Measurements from ENCODE around the gene COL12A1. TPM values are rescaled to one million over a fixed set of nuclear protein-coding genes. Genes with fewer than 3 reads are reported as not detected.

The COL12A1 gene
- polyA plus RNA-seq, 4 donors = 67.6 to 103 (median 80.6) TPM

DNA sequence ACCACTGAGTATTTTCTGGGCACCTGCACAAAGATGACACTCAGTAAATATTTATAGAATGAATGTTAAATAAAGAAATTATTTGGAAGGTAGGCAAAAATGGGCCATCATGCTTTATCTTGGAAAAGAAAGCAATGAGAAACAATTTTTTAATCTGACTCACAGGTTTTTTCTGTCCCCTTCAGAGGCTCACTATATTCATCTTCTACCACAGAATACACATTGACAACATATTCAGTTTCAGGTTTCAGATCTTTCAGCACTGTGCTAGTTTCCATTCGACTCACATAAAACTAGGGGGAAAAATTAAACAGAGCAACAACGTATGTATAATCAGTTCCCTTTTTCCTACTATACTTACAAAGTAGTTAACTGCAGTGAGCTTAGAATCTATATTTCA lies 58.3 kb downstream of the COL12A1 start:
- DNase-seq (ENCODE audit: low read depth in 4 of 4, low spot score in 2 of 4) = no peak

DNA sequence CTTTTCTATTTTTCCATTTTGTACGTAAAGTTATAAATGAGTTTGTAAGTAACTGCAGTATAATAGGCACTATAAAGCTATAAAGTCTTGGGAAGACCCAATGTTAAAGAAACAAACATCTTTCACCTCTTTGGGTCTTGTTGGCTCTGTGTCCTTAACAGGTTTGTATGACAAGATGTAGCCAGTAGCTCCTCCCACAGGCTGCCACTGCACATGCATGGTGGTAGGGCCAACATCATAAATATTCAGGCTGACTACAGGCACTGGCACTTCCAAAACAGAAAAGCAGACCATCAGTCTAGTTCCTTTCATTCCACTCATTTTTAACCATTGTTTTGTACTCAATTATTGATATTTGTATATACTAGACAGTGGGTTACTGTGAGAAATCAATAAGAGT lies 59.9 kb downstream of the COL12A1 start:
- DNase-seq (ENCODE audit: low read depth in 4 of 4, low spot score in 2 of 4) = no peak

DNA sequence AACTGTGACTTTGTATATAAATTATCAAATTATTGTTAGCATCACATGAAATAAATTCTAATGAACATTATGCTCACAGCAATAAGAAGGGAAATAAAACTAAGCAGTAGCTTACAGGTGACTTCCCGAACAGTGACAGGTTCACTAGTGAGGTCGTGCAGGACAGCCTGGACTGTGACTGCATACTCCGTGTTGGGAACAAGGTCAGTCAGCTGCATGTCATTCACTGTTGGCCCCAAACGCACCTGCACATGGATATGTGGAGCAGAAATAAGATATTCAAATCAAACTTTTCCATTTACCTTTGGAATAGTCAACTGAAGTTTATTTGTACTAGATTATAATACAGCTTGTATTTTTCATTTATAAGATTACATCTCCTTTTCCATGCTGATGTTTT lies 60.6 kb downstream of the COL12A1 start:
- no peak for DNase-seq (ENCODE audit: low read depth in 4 of 4, low spot score in 2 of 4)

DNA sequence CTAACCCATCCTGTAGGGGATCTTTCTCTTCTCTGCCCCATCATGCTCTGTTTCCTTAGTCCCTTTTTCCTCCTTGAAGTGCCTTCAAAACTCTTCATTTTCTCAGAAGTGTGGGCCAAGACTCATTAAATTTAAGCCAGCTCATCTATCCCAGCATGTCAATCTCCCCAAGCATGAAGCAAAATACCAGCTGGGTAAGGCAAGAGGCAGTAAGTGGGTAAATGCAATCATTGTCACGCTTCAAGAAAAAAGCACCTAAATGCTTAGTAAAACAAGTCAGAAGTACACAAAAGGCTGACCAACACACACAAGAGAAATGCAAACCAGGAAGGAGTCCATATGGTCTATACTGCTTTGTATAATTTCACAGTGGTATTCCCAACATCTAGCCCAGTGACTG lies 61.5 kb downstream of the COL12A1 start:
- no peak for DNase-seq (ENCODE audit: low read depth in 4 of 4, low spot score in 2 of 4)

DNA sequence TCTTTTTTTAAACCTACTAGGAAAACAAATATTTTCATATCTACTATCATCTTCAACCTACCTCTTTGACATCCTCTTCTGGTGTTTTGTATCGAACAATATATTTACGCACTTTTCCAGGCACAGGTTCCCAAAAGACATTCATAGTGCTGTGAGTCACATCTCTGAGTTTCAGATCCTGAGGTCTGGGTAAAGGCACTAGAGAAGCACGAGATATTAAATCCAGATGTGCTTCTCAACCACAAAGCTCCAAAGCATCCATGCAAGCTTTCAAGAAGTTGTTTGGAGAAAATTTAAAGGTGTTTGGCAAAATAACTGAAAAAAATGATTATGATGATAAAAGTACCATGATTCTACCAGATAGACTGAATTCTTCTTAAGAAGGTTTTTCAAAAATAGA lies 62.7 kb downstream of the COL12A1 start:
- no peak for DNase-seq (ENCODE audit: low read depth in 4 of 4, low spot score in 2 of 4)

DNA sequence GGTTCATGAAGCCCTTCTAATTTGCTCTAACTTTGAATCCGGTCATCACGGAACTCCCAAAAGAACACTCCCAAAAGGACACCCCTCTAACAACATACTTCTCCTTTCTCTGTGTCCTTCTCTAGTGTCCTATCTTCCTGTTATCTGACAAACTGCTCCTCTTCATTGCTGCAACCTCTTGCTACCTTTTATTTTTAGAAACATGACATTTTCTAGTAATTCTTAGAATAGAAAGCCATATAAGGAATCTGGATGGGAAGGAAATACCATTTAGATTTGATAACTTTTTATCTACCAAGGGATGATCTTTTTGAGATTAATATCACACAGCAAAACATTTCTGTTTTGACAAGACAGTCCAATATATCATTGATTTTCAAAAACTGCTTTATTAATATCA lies 63.1 kb downstream of the COL12A1 start:
- no peak for DNase-seq (ENCODE audit: low read depth in 4 of 4, low spot score in 2 of 4)

DNA sequence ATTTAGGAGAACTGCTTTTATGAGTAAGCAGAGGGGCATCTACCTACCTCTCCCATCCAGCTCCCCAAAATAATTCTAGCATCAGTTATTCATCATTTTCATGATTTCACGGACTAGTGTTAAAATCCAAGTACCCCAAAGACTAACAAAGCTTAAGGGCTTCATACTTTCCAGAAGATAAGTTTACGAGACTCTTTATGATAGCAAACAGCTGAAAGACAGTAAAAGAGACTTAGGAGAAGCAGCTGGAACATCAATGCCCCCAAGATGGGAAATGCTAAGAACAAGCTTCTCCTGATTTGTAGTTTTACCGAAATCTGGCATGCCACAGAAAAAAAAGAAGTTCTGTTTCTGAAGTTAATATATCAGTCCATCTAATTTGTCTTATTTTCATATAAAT lies 70.0 kb downstream of the COL12A1 start:
- DNase-seq (ENCODE audit: low read depth in 4 of 4, low spot score in 2 of 4) = no peak

DNA sequence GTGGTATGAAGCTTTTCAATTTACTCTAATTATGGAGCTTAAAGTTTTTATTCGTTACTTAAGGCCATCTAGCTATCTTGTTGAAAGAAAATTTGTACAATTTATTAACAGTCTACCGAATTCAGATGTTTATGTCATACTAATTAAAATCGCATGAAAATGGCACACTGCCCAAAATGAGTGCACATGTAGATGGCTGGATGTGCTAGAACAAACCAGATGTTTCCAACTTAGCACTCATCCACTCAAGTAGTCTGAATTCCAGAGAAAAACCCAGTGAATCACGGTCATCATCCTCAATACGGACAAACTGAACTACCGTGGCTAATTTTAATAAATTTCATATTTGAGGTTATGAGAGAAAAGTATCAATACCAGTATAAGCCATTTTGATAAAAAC lies 70.4 kb downstream of the COL12A1 start:
- DNase-seq (ENCODE audit: low read depth in 4 of 4, low spot score in 2 of 4) = no peak

DNA sequence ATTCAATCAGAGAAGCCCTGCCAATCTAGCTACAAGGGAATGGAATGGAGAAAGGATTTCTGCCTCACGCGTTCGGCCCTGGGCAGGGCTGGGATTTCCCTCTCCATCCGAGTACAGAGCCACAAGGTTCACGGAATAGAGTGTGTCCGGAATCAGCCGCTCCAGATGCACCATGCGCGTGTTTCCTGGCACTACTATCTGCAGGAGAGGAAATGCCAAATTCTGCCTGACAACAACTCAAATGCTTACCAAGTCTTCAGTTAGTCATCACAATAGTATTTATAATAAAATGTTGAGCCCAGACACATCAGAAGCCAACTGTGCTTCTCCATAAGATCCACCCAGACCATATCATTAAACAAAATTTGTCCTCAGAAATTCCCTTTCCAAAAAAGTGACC lies 75.1 kb downstream of the COL12A1 start:
- no peak for DNase-seq (ENCODE audit: low read depth in 4 of 4, low spot score in 2 of 4)

DNA sequence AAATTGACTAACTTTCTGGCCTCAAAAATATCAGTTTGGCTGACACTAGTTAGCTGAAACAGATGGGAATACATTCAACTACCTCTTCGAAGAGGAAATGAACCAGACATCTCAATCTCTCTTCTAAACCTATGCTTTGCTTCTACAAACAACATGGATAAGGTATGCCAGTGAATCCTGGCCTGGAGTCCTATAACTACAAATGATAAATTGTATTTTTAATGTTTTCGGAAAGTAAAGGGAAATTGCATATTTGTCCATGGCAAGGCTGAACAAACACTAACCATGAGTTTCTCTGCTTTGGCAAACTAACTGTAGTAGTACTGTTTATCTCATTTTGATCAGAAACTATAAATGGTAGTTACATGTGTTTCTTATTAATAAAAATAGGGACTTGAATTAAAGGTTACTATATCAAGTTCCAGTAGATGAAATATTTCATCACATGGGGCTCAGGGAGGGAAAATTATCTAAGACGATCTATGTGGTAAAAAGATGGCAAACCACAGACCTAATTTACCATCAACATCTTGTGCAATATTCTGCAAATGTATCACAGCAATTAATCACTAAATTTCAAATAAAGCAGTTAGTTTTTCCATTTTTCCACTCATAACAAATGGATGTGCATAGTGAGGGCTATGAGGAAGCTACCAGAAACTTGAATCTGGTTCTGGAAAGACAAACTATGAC lies 76.8 kb downstream of the COL12A1 start:
- DNase-seq (ENCODE audit: low read depth in 4 of 4, low spot score in 2 of 4) = no peak

DNA sequence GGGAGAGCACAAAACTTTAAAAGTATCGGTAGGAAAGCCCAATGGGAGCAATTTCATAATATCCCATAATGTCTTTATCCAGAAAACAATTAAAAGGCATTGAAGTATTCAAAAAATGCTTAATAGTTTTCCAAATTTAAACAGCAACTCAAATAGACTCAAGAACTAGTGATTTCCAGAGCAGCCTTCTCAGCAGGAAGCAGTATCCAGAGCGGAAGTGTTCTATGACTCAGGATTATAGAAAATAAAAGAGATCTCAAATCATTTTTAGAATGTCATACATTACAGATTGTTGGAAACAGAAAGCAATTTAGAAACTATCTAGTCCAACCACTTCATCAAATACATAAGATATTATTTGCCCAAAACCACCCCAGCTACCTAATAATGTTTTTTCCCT lies 79.3 kb downstream of the COL12A1 start:
- no peak for DNase-seq (ENCODE audit: low read depth in 4 of 4, low spot score in 2 of 4)

DNA sequence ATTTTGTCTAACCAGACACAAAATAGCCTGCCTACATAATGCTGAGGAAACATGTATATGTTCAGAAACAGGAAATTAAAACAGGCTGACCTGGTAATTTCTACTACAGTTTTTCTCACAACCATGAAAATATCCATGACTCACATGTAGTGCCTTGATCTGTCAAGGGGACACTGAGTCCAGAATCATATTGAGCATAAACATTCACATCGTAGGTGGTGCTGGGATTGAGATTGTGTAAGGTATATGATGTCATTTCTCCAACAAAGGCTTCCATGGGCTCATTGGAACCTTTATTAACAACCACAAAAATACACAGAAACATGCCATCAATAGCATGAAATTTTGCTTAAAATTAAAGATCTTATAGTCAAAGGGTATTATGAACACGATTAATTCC lies 80.9 kb downstream of the COL12A1 start:
- no peak for DNase-seq (ENCODE audit: low read depth in 4 of 4, low spot score in 2 of 4)

DNA sequence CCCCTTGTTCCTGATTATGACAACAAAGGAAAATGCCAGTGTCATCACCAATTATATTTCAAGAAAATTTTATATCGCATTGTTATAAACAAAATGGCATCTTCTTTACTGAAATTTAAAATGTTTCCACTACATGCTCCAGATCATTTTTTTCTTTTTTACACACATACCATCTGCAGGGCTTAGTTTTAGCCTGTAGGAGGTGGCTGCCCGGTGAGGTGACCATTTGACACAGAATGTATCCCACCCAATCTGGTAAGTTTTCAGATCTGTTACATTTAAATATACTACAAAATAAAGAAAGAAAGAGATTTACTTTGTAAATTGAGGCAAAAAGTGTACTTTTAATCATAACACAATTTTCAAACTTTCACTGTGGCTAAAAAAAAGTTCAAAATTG lies 81.8 kb downstream of the COL12A1 start:
- DNase-seq (ENCODE audit: low read depth in 4 of 4, low spot score in 2 of 4) = no peak

DNA sequence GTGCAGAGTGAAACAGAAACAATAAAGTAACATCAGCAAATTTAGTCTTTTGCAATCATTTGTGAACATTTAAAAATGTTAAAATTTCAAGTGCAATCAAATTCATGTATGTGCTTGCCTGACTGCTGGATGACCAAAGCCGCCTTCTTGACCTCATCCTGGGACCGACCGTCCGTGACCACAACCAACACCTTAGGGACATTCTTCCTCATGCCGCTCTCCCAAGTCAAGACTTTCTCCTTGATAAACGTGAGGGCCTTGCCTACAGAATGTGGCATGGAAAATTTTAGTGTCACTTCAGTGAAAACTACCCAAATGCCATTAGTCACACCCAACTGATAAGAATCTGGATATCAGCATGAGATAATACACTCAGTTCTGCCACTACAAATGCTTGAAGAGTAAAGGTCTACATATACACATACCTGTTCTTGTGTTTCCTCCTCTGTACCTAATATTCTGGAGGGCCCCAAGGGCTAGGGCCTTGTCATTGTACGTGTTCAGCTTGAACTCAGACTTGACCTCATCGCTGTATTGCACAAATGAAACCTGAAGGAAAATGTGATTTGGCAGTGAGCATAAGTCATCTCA lies 86.8 kb downstream of the COL12A1 start:
- DNase-seq (ENCODE audit: low read depth in 4 of 4, low spot score in 2 of 4) = no peak

DNA sequence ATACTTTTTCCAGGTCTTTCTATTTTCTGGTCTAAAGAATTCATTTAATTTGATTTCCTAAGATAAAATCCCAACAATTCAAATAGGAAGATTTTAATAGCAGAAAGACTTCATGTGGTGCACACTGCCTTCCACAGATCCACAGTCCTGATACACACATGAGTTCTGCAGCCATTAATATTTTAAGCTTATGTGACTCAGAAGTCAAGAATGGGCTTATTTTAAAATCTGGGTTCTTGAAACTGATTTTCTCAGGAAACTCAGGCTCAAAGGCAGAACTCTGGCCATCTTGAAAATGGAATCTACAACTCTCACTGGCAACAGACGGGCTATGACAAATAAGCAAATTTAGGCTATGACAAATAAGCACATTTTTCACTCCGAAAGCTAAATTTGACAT lies 88.2 kb downstream of the COL12A1 start:
- DNase-seq (ENCODE audit: low read depth in 4 of 4, low spot score in 2 of 4) = no peak

DNA sequence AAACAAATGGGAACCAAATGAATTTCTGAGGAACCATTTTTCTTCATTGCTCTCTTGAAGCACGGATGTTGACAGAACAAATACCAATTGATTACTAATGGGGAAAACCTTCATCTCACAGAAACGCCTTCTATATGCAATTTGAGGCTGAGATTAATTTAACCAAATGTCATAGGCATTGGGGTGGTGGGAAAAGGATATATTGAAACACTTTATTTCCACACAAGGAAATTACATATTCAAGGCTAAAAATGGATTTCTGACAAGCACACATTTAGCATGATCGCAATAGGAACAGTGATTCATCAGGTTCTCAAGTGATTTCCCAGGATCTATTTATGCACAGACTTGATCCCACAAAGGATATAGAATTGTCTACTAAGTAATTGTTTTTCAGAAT lies 88.9 kb downstream of the COL12A1 start:
- no peak for DNase-seq (ENCODE audit: low read depth in 4 of 4, low spot score in 2 of 4)

DNA sequence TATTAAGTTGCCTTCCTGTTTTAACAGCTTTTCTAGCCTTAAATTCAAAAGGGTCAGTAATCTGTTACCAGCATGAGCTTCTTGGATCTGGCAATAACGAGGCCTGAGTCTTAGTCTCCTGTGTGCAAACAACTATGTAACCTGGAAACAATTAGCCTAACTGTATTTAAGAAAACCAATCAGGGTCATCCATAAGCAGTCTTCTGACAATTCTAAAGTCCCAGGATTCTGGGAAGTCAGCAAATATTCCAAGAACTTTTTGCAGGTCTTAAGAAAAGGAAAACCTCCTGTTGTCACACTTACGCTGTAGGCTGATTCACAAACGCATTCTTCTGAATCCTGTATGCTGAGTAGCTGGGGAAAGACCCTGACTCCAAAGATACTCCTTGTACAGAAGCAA lies 90.4 kb downstream of the COL12A1 start:
- no peak for DNase-seq (ENCODE audit: low read depth in 4 of 4, low spot score in 2 of 4)

DNA sequence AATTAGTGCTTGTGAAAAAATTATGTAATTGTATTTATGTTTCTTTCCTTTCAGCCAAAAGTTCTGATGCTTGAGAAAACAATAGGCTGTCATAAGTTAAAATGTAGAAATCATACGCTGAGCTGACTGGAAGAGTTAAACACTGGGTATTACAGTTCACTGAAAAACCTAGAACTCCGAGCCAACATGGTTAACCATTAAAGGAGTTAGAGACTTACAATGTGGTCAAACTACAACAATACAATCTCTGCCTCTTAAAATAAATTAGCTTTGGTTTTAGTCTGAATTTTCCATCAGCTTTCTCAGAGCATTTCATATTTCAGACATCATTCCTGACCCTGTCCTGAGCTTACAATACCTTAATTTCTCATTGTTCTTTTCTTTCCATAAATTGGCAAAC lies 91.0 kb downstream of the COL12A1 start:
- no peak for DNase-seq (ENCODE audit: low read depth in 4 of 4, low spot score in 2 of 4)

DNA sequence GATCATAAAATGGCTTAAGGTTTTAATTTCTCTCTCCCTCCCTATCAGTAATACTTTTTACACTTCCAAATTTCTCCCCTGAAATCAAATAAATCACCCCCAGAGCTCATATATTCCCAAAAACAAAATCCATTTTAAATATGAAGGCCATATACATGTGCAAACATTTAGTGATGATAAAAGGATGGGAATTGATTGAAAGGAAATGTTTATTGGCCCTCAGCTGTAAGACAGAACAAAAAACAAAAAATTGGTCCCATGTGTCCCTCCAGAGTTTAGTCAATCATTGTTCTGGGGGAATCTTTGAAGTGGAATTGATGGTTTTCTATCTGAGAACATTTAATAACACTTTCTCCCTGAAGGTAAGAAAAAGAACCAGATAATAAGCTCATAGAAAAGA lies 91.7 kb downstream of the COL12A1 start:
- no peak for DNase-seq (ENCODE audit: low read depth in 4 of 4, low spot score in 2 of 4)

DNA sequence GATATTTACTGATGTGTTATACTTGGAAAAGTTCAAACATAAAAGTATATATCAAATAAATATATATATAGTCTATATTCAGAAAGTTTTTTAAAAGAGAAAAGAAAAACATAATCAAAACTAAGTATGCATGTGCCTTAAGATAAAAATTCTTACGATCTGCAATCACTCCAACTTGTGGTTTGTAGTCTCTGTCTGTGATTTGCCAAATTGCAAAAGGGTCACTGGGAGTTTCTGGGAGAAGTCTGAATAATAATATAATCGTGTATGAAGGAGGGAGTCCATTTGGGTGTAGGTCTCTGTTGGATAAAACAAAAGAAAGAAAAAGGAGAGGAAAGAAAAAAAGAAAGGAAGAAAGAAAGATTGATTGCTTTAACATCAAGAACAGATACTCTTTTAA lies 92.4 kb downstream of the COL12A1 start:
- DNase-seq (ENCODE audit: low read depth in 4 of 4, low spot score in 2 of 4) = no peak

DNA sequence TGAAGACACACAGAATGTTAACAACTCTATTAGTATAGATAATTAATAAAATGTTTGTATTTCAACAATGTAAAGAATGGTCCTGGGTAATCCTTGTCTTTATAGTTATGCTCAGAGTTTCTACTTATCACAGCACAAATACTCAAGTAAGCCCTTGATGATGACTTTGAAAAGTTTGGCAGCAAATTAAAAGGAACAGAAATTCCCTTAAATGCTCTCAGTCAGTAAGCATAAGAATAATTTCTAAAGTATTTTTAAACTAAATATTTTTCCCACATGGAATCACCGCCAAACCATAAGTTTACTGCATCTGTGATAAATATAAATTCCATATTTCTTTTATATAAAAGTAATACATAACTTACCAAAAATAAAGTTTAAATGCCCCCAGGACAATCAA lies 96.1 kb downstream of the COL12A1 start:
- no peak for DNase-seq (ENCODE audit: low read depth in 4 of 4, low spot score in 2 of 4)

DNA sequence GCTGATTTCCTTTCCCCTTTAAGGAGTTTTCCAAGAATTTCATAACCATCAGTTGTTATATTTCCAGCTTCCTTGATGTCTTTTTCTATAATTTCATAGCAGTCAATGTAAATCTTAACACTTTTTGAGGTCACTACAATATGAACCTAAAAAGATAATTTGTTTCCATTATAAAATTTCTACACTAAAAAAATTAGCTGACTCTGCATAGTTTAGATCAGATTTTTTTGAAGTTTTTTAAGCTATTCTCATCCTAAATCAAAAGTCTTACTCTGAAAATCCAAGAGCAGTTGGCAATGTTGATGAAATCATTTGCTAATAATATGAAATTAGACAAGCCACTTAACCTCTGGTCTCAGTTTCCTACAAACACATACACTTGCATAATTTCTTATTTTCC lies 96.8 kb downstream of the COL12A1 start:
- DNase-seq (ENCODE audit: low read depth in 4 of 4, low spot score in 2 of 4) = no peak
